Measurements from ENCODE around the gene ARFGEF2. TPM values are rescaled to one million over a fixed set of nuclear protein-coding genes. Genes with fewer than 3 reads are reported as not detected.

The ARFGEF2 gene
- total RNA-seq, 1 donor, result 52.7 TPM

DNA sequence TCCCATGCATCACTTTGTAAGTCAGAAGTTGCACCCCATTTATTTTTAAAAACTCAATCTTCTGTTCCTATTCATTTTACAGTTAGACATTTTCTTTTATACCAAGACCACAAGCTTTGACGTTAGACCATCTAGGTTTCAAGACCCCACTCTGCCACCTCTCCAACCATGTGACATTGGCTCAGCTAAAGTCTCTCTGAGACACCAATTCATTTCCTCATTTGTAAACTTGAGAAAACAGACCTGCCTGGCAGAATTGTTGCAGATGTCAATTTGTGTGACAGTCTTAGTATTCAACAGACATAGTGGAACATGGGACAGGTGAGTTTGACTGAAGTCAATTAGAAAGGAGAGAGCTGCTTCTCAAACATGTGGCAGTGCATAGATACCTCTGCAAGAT, 69.0 kb downstream of the ARFGEF2 start:
- no peak for DNase-seq (ENCODE audit: low read depth)
- no peak overlapping the region for H3K4me3 ChIP-seq (ENCODE audit: low read depth, low read length)
- TF ChIP-seq, protein P1, sequence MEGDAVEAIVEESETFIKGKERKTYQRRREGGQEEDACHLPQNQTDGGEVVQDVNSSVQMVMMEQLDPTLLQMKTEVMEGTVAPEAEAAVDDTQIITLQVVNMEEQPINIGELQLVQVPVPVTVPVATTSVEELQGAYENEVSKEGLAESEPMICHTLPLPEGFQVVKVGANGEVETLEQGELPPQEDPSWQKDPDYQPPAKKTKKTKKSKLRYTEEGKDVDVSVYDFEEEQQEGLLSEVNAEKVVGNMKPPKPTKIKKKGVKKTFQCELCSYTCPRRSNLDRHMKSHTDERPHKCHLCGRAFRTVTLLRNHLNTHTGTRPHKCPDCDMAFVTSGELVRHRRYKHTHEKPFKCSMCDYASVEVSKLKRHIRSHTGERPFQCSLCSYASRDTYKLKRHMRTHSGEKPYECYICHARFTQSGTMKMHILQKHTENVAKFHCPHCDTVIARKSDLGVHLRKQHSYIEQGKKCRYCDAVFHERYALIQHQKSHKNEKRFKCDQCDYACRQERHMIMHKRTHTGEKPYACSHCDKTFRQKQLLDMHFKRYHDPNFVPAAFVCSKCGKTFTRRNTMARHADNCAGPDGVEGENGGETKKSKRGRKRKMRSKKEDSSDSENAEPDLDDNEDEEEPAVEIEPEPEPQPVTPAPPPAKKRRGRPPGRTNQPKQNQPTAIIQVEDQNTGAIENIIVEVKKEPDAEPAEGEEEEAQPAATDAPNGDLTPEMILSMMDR (IDR thresholded peaks at IDR 0.05; ENCODE audit: insufficient read depth, low read length), result no peak

- H3K4me3 ChIP-seq (ENCODE audit: low read depth, low read length), result no peak overlapping the region
- DNase-seq (ENCODE audit: low read depth), result no peak
- TF ChIP-seq, protein P1 (IDR thresholded peaks at IDR 0.05; ENCODE audit: insufficient read depth, low read length), result no peak
Observed at GRCh38 chr20:48995589-48995988, 74.1 kb downstream of the ARFGEF2 start.

DNA sequence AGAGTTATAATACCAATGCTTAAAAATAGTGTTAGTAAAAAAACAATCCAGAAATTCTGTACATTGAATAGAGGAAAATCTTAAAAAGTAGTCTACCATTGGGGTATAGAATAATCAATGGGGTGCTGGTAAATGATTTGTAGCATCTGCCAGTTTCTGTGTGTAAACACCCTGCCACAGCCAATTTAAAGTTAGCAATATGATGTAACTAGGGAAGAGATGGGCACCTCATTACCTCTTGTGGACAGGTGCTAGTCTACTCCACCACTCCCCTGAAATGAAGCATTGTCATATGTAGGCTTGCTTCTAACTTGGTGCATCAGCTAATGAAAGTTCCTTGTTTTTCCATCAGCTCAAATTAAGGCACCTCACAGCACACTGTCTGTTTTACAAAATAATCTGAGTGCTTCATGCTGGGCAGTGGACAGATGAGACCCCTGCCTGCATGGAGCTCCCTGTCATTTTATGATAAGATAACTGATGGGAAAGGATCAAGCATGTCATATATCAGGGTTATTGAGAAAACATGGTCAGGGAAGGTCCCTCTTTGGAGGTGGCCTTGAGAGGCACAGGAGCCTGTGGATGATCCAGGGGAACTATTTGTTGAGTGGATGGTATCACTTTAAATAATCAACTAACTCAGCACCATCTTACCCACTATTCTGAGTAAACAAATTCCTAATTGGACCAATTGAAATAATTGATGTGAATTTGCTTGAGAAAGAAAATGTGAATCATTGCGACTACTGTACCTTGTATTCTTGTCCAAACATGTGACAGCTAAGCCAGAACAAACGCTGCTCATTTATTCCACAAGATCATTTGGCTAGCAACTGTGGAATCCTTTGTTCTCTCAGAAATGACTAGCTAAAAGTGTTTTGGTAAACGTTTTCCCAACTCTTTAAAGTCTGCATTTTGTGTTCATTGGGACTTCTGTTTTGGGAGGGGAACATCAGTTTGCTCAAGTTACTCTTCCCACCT, 78.7 kb downstream of the ARFGEF2 start:
- DNase-seq (ENCODE audit: low read depth), result no peak
- TF ChIP-seq, protein P1 (IDR thresholded peaks at IDR 0.05; ENCODE audit: insufficient read depth, low read length), result no peak
- no peak overlapping the region for H3K4me3 ChIP-seq (ENCODE audit: low read depth, low read length)

- TF ChIP-seq, protein P1 (IDR thresholded peaks at IDR 0.05; ENCODE audit: insufficient read depth, low read length), result no peak
- DNase-seq (ENCODE audit: low read depth), result no peak
- no peak overlapping the region for H3K4me3 ChIP-seq (ENCODE audit: low read depth, low read length)
Observed at GRCh38 chr20:49001741-49002140, 80.2 kb downstream of the ARFGEF2 start.

DNA sequence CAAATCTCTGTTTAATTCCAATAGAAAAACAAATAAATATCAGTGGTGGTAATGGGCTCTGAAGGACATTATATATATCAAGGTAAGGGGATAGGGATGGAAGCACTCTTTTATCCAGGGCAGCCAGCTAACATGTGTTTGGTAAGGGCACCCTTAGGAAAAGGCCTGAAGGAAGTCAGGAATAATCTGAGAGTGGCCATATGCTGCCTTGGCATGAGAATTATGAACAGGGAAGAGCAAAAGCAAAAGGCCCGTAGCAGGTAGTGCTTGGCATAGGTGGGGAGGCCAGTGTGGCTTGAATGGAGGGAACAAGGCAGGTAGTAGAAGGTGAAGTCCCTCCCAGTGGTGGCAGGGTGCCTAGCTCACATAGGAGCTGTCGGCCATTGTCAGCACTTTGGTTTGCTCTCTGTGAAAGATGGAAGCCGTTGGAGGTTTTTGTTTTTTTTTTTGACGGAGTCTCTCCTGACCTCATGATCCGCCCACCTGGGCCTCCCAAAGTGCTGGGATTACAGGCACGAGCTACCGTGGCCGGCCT, 85.0 kb downstream of the ARFGEF2 start:
- H3K4me3 ChIP-seq (ENCODE audit: low read depth, low read length), result no peak overlapping the region
- DNase-seq (ENCODE audit: low read depth), result no peak
- TF ChIP-seq, protein P1 (IDR thresholded peaks at IDR 0.05; ENCODE audit: insufficient read depth, low read length), result no peak

GRCh38 chr20:49009899-49010631, 88.6 kb downstream of the ARFGEF2 start:
- no peak overlapping the region for H3K4me3 ChIP-seq (ENCODE audit: low read depth, low read length)
- TF ChIP-seq, protein P1 (IDR thresholded peaks at IDR 0.05; ENCODE audit: insufficient read depth, low read length), result no peak
- no peak for DNase-seq (ENCODE audit: low read depth)
